Karpas-422 (cell line): Measurements from ENCODE around the gene PANX1. TPM values are rescaled to one million over a fixed set of nuclear protein-coding genes. Genes with fewer than 3 reads are reported as not detected.
A peak's percentile ranks its signal among the peaks of the same experiment; 100 is the strongest.
"Not testable (repeated sequence)": the region's sequence is repeated elsewhere in the genome, so short reads cannot be mapped to it uniquely, and the experiment has no call there.

ENCODE experiments used
- DNase-seq: peaks from one replicate; pipeline ENCODE4 v3.0.0-alpha.2; 2015
- H2AFZ ChIP-seq: fragments of 200-600 bp; sonication (generic); 2 replicates; pipeline ENCODE4 v1.6.1; 2014; ENCODE audit warnings: antibody characterized with exemption, low read length, mixed read lengths
- H3K27ac ChIP-seq: fragments of 200-600 bp; sonication (generic); 2 replicates; pipeline ENCODE4 v1.5.1; 2014; ENCODE audit warnings: mild to moderate bottlenecking, low read length, moderate library complexity
- H3K27me3 ChIP-seq: fragments of 200-600 bp; sonication (generic); 2 replicates; pipeline ENCODE4 v1.6.1; 2014; ENCODE audit warnings: low read length, mixed read lengths
- H3K36me3 ChIP-seq: fragments of 200-600 bp; sonication (generic); 2 replicates; pipeline ENCODE4 v1.6.1; 2014; ENCODE audit warnings: low read length, mixed read lengths; ENCODE audit not compliant: insufficient read depth
- H3K4me1 ChIP-seq: fragments of 200-600 bp; sonication (generic); 2 replicates; pipeline ENCODE4 v1.6.1; 2014; ENCODE audit warnings: mild to moderate bottlenecking, low read length, mixed read lengths
- H3K4me2 ChIP-seq: fragments of 200-600 bp; sonication (generic); 2 replicates; pipeline ENCODE4 v1.6.1; 2014; ENCODE audit warnings: low read length, low read depth, mild to moderate bottlenecking; ENCODE audit not compliant: poor library complexity, severe bottlenecking
- H3K4me3 ChIP-seq: fragments of 200-600 bp; sonication (generic); 2 replicates; pipeline ENCODE4 v1.5.1; 2014; ENCODE audit warnings: mild to moderate bottlenecking, antibody characterized with exemption, low read length, mixed read lengths
- H3K79me2 ChIP-seq: fragments of 200-600 bp; sonication (generic); 2 replicates; pipeline ENCODE4 v1.6.1; 2014; ENCODE audit warnings: mild to moderate bottlenecking, low read length, mixed read lengths
- H3K9ac ChIP-seq: fragments of 200-600 bp; sonication (generic); 2 replicates; pipeline ENCODE4 v1.6.0; 2014; ENCODE audit warnings: low read length
- H3K9me2 ChIP-seq: fragments of 200-600 bp; sonication (generic), shearing (Covaris generic); replicated peaks from 2 replicates; pipeline ENCODE4 v1.6.0; 2014; ENCODE audit warnings: mild to moderate bottlenecking, low read length, moderate library complexity; ENCODE audit not compliant: insufficient read depth
- H3K9me3 ChIP-seq: fragments of 300-700, 200-600 bp; sonication (generic); 2 replicates; pipeline ENCODE4 v1.6.1; 2014; ENCODE audit warnings: low read length, mixed read lengths
- H4K20me1 ChIP-seq: fragments of 200-600 bp; sonication (generic); 2 replicates; pipeline ENCODE4 v1.6.1; 2014; ENCODE audit warnings: mild to moderate bottlenecking, antibody characterized with exemption, low read length, low read depth; ENCODE audit not compliant: insufficient read depth
- total RNA-seq: library from RNA; depleted of rRNA; stranded (reverse); fragments of >200 nt; shearing (Covaris generic); gene quantifications from 2 replicates; pipeline ENCODE4 v1.2.3, GENCODE V29; 2014; ENCODE audit warnings: low replicate concordance

PANX1 gene
- total RNA-seq, 1 experiment from 2014 or later = 17.0 TPM

DNA sequence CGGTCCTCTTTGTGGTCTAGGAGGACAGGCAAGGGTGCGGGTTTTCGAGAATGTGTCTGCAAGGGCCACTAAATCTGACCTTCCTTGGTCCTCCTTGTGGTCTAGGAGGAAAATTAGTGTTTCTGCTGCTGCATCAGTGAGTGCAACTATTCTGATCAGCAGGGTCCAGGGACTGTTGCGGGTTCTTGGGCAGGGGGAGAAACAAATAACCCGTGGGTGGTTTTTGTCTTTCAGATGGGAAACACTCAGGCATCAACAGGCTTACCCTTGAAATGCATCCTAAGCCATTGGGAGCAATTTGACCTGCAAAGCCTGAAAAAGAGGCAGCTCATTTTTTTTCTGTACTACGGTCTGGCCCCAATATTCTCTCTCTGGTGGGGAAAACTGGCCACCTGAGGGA is 9.0 kb upstream of the PANX1 start:
- H3K9me3 ChIP-seq, H3K27me3 ChIP-seq, H2AFZ ChIP-seq, H3K4me1 ChIP-seq, H3K27ac ChIP-seq, H4K20me1 ChIP-seq, H3K4me2 ChIP-seq, H3K36me3 ChIP-seq, H3K9me2 ChIP-seq, H3K4me3 ChIP-seq, DNase-seq, H3K79me2 ChIP-seq, H3K9ac ChIP-seq: not testable (repeated sequence)

DNA sequence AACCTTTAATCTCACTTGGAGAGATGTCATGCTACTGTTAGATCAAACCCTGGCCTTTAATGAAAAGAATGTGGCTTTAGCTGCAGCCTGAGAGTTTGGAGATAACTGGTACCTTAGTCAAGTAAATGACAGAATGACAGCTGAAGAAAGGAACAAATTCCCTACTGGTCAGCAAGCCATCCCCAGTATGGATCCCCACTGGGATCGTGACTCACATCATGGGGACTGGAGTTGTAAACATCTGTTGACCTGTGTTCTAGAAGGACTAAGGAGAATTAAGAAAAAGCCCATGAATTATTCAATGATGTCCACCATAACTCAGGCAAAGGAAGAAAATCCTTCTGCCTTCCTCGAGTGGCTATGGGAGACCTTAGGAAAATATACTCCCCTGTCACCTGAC is 8.1 kb upstream of the PANX1 start:
- not testable (repeated sequence) for H3K9me2 ChIP-seq, H3K4me1 ChIP-seq, H3K27ac ChIP-seq, H3K27me3 ChIP-seq, H3K9me3 ChIP-seq, H3K9ac ChIP-seq, H3K36me3 ChIP-seq, H4K20me1 ChIP-seq, H3K4me2 ChIP-seq, DNase-seq, H3K4me3 ChIP-seq, H2AFZ ChIP-seq, H3K79me2 ChIP-seq

DNA sequence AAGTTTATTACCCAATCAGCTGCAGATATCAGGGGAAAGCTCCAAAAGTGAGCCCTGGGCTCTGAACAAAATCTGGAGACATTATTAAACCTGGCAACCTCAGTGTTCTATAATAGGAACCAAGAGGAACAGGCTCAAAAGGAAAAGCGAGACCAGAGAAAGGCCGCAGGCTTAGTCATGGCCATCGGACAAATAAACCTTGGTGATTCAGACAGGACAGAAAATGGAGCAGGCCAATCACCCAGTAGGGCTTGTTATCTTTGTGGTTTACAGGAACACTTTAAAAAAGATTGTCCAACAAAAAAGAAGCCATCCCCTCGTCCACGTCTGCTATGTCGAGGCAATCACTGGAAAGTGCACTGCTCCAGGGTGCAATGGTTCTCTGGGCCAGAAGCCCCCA is 7.7 kb upstream of the PANX1 start:
- Histone ChIP-seq H3K4me3 (no peak overlapping the region), H3K27me3 (no peaks in the 10 kb centered on the region), H2AFZ (no peak overlapping the region), H3K9me2 (no peaks in the 10 kb centered on the region), H3K36me3 (no peaks in the 10 kb centered on the region), H4K20me1 (no peaks in the 10 kb centered on the region), H3K9me3 (peaks cover 4% of the 10 kb centered on the region; the same call in 1 of the 2 replicates), H3K9ac (no peak overlapping the region), H3K27ac (no peak overlapping the region), H3K4me2 (no peak overlapping the region), H3K4me1 (no peaks in the 10 kb centered on the region), H3K79me2 (no peaks in the 10 kb centered on the region)
- DNase-seq = no peak

DNA sequence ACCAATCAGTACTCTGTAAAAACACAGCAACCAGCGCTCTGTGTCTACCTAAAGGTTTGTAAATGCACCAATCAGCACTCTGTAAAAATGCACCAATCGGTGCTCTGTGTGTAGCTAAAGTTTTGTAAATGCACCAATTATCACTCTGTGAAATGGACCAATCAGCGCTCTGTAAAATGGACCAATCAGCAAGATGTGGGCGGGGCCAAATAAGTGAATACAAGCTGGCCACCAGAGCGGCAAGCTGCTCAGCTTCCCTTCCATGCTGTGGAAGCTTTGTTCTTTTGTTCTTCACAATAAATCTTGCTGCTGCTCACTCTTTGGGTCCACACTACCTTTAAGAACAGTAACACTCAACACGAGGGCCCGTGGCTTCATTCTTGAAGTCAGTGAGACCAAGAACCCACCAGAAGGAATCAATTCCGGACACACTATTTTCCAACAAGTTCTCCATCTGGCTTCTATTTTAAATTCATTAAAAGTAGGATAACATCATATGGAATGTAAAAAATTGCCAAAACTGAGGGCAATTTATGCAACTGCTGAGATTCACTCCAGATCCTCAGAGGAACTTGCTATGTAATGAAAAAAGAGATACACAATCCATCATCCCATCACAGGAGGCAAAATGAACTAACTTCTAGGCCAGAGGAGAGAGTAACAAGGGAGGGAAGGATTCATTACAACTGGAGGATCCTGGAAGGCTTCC is 3.1 kb upstream of the PANX1 start:
- no peak overlapping the region for H3K4me2 ChIP-seq
- H3K27ac ChIP-seq = no peak overlapping the region
- no peaks in the 10 kb centered on the region for H3K36me3 ChIP-seq
- no peaks in the 10 kb centered on the region for H3K27me3 ChIP-seq
- peaks cover 12% of the 10 kb centered on the region for H4K20me1 ChIP-seq
- peak; percentile 72 for DNase-seq
- H3K9ac ChIP-seq = no peak overlapping the region
- no peaks in the 10 kb centered on the region for H3K9me2 ChIP-seq
- H3K4me3 ChIP-seq = no peak overlapping the region
- H3K79me2 ChIP-seq = no peaks in the 10 kb centered on the region
- no peak overlapping the region for H2AFZ ChIP-seq
- H3K9me3 ChIP-seq = peaks cover 4% of the 10 kb centered on the region; the same call in 1 of the 2 replicates
- H3K4me1 ChIP-seq = peaks cover 26% of the 10 kb centered on the region

DNA sequence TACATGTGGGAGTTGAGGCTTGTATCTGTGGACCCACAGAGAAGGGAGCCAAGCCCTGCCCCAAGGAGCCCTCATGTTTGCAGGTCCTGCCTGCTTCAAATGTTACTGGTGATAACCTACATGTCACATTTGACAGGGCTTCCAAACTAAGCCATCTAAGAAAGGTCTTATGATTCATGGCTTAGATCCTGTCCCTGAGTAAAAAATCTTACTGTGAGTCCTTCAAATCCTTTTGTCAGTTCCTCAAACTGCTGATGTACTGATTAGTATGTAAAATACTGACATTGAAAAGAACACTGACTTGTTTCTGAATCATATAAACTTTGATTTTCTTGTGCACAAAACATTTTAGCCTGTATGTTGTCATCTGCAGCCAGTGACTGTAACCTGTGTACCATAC is 1.0 kb upstream of the PANX1 start:
- Histone ChIP-seq H4K20me1 (peaks cover 31% of the 10 kb centered on the region), H3K4me2 (peak overlapping the region; percentile 91), H3K4me3 (peak overlapping the region; percentile 75), H3K9me3 (peaks cover 4% of the 10 kb centered on the region; the same call in 1 of the 2 replicates), H3K27me3 (no peaks in the 10 kb centered on the region), H3K9ac (peak overlapping the region; percentile 77), H2AFZ (peak overlapping the region; percentile 95; the same call in 1 of the 2 replicates), H3K79me2 (0 out of 2 replicates have a peak, but pooled peaks cover 3% of the 10 kb centered on the region), H3K27ac (no peak overlapping the region), H3K9me2 (no peaks in the 10 kb centered on the region), H3K4me1 (peaks cover 26% of the 10 kb centered on the region), H3K36me3 (no peaks in the 10 kb centered on the region)
- peak; percentile 54 for DNase-seq

DNA sequence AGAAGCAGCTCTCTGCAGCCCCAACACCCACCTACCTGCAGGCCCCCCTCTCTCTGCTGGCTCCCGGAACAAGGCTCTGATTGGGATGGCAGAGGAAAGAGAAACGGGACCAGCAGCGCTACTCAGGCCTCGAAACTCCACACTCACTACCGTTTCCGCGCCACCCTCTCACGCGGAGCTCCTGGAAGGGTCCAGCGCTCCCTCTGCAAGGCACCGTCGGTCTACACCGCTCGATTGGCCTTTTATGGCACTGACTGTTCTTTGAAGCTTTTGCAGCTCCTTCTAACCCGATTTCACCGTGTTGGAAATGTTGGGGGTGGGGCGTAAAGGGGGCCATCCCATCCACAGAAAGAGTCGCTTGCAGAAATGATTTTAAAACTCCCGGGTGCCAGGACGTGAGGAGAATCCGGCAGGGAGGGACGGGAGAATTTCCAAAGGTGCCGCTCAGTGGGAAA is 323 bp upstream of the PANX1 start:
- Histone ChIP-seq H3K9ac (peak overlapping the region; percentile 77), H3K9me3 (peaks cover 4% of the 10 kb centered on the region; the same call in 1 of the 2 replicates), H3K4me1 (peaks cover 26% of the 10 kb centered on the region), H3K9me2 (no peaks in the 10 kb centered on the region), H3K27me3 (no peaks in the 10 kb centered on the region), H3K36me3 (no peaks in the 10 kb centered on the region), H3K79me2 (0 out of 2 replicates have a peak, but pooled peaks cover 3% of the 10 kb centered on the region), H3K4me3 (peak overlapping the region; percentile 75), H2AFZ (peak overlapping the region; percentile 95), H3K27ac (no peak overlapping the region), H3K4me2 (peak overlapping the region; percentile 91), H4K20me1 (peaks cover 38% of the 10 kb centered on the region)
- DNase-seq = peak; percentile 85

DNA sequence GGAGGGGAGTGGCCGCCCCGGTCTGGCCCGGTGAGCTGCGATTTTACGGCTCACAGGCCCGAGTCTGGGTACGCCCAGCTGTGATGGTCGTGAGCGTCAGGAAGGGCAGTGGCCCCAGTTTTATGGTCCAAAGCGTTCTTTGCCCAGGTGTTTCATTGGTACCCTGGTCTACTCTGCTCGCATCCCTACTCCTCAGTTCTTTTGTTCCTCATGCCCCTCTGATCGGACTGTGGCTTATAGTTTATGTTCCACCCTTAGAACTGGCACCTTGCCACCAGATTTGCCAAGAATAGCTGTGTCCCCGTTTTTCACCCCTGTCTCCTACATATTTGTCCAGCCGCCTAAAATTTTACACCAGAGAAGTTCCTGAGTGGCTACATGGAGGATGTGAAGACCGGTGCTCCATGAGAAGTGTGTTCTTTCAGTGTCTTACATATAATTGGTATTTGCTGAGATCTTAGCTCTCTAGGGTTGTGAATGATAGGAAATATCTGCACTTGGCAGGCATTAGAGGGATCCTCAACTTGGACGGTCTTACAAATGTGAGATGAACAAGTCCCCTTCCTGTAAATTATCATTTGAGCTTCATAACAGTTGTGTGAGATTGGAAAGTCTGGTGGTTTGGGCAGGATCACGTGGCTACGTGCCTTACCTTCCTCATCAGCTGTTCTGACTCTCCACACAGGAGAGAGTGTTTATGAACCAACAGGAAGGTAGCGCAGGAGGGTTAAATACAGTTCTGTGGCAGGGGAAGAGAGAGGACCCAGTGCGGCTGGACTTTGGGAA is 1.1 kb downstream of the PANX1 start:
- H4K20me1 ChIP-seq = peaks cover 52% of the 10 kb centered on the region
- peak; percentile 67 for DNase-seq
- H3K9ac ChIP-seq = peak overlapping the region; percentile 77
- no peaks in the 10 kb centered on the region for H3K27me3 ChIP-seq
- H3K4me3 ChIP-seq = peak overlapping the region; percentile 75
- H3K9me3 ChIP-seq = peaks cover 4% of the 10 kb centered on the region; the same call in 1 of the 2 replicates
- H3K27ac ChIP-seq = no peak overlapping the region
- peak overlapping the region; percentile 95 for H2AFZ ChIP-seq
- 0 out of 2 replicates have a peak, but pooled peaks cover 3% of the 10 kb centered on the region for H3K79me2 ChIP-seq
- H3K9me2 ChIP-seq = no peaks in the 10 kb centered on the region
- peaks cover 26% of the 10 kb centered on the region for H3K4me1 ChIP-seq
- no peaks in the 10 kb centered on the region for H3K36me3 ChIP-seq
- peak overlapping the region; percentile 91 for H3K4me2 ChIP-seq
